ENCODE data around the gene PCDHA10. TPM values are rescaled to one million over a fixed set of nuclear protein-coding genes. Genes with fewer than 3 reads are reported as not detected.
"Not testable (repeated sequence)": the region's sequence is repeated elsewhere in the genome, so short reads cannot be mapped to it uniquely, and the experiment has no call there.

PCDHA10 gene, protein sequence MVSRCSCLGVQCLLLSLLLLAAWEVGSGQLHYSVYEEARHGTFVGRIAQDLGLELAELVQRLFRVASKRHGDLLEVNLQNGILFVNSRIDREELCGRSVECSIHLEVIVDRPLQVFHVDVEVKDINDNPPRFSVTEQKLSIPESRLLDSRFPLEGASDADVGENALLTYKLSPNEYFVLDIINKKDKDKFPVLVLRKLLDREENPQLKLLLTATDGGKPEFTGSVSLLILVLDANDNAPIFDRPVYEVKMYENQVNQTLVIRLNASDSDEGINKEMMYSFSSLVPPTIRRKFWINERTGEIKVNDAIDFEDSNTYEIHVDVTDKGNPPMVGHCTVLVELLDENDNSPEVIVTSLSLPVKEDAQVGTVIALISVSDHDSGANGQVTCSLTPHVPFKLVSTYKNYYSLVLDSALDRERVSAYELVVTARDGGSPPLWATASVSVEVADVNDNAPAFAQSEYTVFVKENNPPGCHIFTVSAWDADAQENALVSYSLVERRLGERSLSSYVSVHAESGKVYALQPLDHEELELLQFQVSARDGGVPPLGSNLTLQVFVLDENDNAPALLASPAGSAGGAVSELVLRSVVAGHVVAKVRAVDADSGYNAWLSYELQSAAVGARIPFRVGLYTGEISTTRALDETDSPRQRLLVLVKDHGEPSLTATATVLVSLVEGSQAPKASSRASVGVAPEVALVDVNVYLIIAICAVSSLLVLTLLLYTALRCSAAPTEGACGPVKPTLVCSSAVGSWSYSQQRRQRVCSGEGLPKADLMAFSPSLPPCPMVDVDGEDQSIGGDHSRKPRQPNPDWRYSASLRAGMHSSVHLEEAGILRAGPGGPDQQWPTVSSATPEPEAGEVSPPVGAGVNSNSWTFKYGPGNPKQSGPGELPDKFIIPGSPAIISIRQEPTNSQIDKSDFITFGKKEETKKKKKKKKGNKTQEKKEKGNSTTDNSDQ
- total RNA-seq, result not detected in 2 replicates

DNA sequence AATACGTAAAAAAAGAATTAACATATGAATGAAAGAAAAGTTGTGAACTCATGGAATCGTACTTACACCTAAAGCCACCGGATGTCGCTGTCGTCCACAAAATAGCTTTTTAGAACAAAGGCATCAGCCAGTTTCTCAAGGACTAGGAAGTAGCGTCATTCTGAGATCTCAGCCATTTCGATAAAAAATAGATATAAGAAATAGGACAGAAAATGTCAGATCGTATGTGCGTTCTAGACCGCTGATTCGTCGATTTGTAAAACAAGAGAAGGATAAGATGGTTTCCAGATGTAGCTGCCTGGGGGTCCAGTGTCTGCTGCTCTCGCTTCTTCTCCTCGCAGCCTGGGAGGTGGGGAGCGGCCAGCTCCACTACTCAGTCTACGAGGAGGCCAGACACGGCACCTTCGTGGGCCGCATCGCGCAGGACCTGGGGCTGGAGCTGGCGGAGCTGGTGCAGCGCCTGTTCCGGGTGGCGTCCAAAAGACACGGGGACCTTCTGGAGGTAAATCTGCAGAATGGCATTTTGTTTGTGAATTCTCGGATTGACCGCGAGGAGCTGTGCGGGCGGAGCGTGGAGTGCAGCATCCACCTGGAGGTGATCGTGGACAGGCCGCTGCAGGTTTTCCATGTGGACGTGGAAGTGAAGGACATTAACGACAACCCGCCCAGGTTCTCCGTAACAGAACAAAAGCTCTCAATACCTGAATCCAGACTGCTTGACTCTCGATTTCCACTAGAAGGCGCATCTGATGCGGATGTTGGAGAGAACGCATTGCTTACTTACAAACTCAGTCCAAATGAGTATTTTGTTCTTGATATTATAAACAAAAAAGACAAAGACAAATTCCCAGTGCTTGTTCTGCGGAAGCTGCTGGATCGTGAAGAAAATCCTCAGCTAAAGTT, at the start of gene PCDHA10:
PCDHA10 (plus strand) TSS at position 126 of the 903 bp plus-strand sequence; CDS start at position 278, 152 bp downstream.
- Mint-ChIP-seq H3K4me1 (ENCODE audit: low read depth) (no peaks in the 10 kb centered on the region), H3K4me3 (no peak within 1 kb of the TSS), H3K27ac (no peak within 1 kb of the TSS), H3K36me3 (ENCODE audit: low read depth) (no peaks in the 10 kb centered on the region), H3K27me3 (ENCODE audit: insufficient read depth) (peaks cover 4% of the 10 kb centered on the region), H3K9me3 (peaks cover 29% of the 10 kb centered on the region)
- no peak for DNase-seq (ENCODE audit: low spot score)
- intact Hi-C loops (cut with micrococcal nuclease), result no loop called here

DNA sequence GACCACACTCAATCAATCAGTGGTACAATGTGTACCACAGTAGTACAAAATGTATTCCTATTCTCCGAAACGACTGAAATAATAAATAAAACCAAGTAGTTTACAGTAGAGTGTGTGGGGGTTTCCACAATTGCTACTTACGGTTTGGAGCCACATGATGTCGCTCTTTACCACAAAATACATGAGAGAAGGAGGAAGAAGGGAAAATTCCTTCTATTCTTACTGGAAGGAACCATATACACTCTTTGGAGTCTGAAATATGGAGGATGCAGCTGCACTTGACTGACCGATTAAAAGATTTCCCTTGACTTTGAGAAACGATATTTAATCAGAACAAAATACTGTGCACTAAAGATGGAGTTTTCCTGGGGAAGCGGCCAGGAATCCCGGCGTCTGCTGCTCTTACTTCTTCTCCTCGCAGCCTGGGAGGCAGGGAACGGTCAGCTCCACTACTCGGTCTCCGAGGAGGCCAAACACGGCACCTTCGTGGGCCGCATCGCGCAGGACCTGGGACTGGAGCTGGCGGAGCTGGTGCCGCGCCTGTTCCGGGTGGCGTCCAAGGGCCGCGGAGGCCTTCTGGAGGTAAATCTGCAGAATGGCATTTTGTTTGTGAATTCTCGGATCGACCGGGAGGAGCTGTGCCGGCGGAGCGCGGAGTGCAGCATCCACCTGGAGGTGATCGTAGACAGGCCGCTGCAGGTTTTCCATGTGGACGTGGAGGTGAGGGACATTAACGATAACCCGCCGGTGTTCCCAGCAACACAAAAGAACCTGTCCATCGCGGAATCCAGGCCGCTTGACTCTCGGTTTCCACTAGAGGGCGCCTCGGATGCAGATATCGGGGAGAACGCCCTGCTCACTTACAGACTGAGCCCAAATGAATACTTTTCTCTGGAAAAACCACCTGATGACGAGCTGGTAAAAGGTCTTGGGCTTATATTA, 48.6 kb upstream of the PCDHA10 start, which contains the start of gene PCDHA4:
PCDHA4 (plus strand) TSS at position 235 of the 942 bp plus-strand sequence.
- Mint-ChIP-seq H3K4me1 (ENCODE audit: low read depth) (no peaks in the 10 kb centered on the region), H3K9me3 (peaks cover 35% of the 10 kb centered on the region), H3K4me3 (no peak within 1 kb of the TSS), H3K36me3 (ENCODE audit: low read depth) (no peaks in the 10 kb centered on the region), H3K27me3 (ENCODE audit: insufficient read depth) (no peaks in the 10 kb centered on the region), H3K27ac (no peak within 1 kb of the TSS)
- no peak for DNase-seq (ENCODE audit: low spot score)
- intact Hi-C loops (cut with micrococcal nuclease), result no loop called here

- H3K27ac Mint-ChIP-seq; H3K27me3 Mint-ChIP-seq (ENCODE audit: insufficient read depth); H3K4me1 Mint-ChIP-seq (ENCODE audit: low read depth); H3K4me3 Mint-ChIP-seq; DNase-seq (ENCODE audit: low spot score); intact Hi-C loops (cut with micrococcal nuclease); H3K36me3 Mint-ChIP-seq (ENCODE audit: low read depth): not testable (repeated sequence)
- peaks cover 40% of the 10 kb centered on the region for H3K9me3 Mint-ChIP-seq
Measured at GRCh38 chr5:140808241-140808888, 47.3 kb upstream of the PCDHA10 start.

DNA sequence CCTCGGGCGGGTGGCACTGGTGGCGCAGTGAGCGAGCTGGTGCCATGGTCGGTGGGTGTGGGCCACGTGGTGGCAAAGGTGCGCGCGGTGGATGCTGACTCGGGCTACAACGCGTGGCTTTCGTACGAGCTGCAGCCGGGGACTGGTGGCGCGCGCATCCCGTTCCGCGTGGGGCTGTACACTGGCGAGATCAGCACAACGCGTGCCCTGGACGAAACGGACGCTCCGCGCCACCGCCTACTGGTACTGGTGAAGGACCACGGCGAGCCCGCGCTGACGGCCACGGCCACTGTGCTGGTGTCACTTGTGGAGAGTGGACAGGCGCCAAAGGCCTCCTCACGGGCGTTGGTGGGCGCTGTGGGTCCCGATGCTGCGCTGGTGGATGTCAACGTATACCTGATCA, 46.8 kb upstream of the PCDHA10 start:
- intact Hi-C loops (cut with micrococcal nuclease), result no loop called here
- no peak for DNase-seq (ENCODE audit: low spot score)
- Mint-ChIP-seq H3K27me3 (ENCODE audit: insufficient read depth) (no peaks in the 10 kb centered on the region), H3K4me3 (no peak overlapping the region), H3K27ac (no peak overlapping the region), H3K9me3 (peaks cover 35% of the 10 kb centered on the region), H3K4me1 (ENCODE audit: low read depth) (no peaks in the 10 kb centered on the region), H3K36me3 (ENCODE audit: low read depth) (no peaks in the 10 kb centered on the region)

- peaks cover 14% of the 10 kb centered on the region for H3K9me3 Mint-ChIP-seq
- no peak for DNase-seq (ENCODE audit: low spot score)
- no peak within 1 kb of the TSS for H3K27ac Mint-ChIP-seq
- H3K27me3 Mint-ChIP-seq (ENCODE audit: insufficient read depth), result no peaks in the 10 kb centered on the region
- H3K4me1 Mint-ChIP-seq (ENCODE audit: low read depth), result no peaks in the 10 kb centered on the region
- no peaks in the 10 kb centered on the region for H3K36me3 Mint-ChIP-seq (ENCODE audit: low read depth)
- intact Hi-C loops (cut with micrococcal nuclease), result no loop called here
- H3K4me3 Mint-ChIP-seq, result no peak within 1 kb of the TSS
Measured at GRCh38 chr5:140821375-140822280, 34.1 kb upstream of the PCDHA10 start, which contains the start of gene PCDHA5. Gene PCDHA5 (plus strand): TSS chr5:140821613.

DNA sequence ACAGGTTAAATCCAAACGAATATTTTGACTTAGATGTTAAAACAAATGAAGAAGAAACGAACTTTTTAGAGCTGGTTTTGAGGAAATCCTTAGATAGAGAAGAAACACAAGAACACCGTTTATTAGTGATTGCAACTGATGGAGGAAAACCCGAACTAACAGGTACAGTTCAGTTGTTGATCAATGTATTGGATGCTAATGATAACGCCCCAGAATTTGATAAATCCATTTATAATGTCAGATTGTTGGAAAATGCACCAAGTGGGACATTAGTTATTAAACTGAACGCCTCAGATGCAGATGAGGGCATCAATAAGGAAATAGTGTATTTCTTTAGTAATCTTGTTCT, 33.4 kb upstream of the PCDHA10 start:
- no peaks in the 10 kb centered on the region for H3K36me3 Mint-ChIP-seq (ENCODE audit: low read depth)
- no peak overlapping the region for H3K4me3 Mint-ChIP-seq
- no peak for DNase-seq (ENCODE audit: low spot score)
- no peaks in the 10 kb centered on the region for H3K4me1 Mint-ChIP-seq (ENCODE audit: low read depth)
- peaks cover 2% of the 10 kb centered on the region for H3K27me3 Mint-ChIP-seq (ENCODE audit: insufficient read depth)
- H3K27ac Mint-ChIP-seq, result no peak overlapping the region
- peaks cover 20% of the 10 kb centered on the region for H3K9me3 Mint-ChIP-seq
- intact Hi-C loops (cut with micrococcal nuclease), result no loop called here

GRCh38 chr5:140822969-140823368, 32.7 kb upstream of the PCDHA10 start:
- H3K4me1 Mint-ChIP-seq (ENCODE audit: low read depth); H3K27me3 Mint-ChIP-seq (ENCODE audit: insufficient read depth); H3K36me3 Mint-ChIP-seq (ENCODE audit: low read depth); intact Hi-C loops (cut with micrococcal nuclease); H3K4me3 Mint-ChIP-seq; DNase-seq (ENCODE audit: low spot score); H3K27ac Mint-ChIP-seq: not testable (repeated sequence)
- peaks cover 26% of the 10 kb centered on the region for H3K9me3 Mint-ChIP-seq

- Mint-ChIP-seq H3K9me3 (peaks cover 31% of the 10 kb centered on the region), H3K4me3 (no peak overlapping the region), H3K27ac (no peak overlapping the region)
Measured at GRCh38 chr5:140823475-140823874, 32.2 kb upstream of the PCDHA10 start.

GRCh38 chr5:140827704-140828361, 27.9 kb upstream of the PCDHA10 start, which contains the start of gene PCDHA6:
Gene PCDHA6 (plus strand): TSS chr5:140827960. CDS start chr5:140828092, 132 bp downstream.
- H3K4me1 Mint-ChIP-seq (ENCODE audit: low read depth), result no peaks in the 10 kb centered on the region
- peaks cover 2% of the 10 kb centered on the region for H3K36me3 Mint-ChIP-seq (ENCODE audit: low read depth)
- no peak within 1 kb of the TSS for H3K27ac Mint-ChIP-seq
- DNase-seq (ENCODE audit: low spot score), result no peak
- no peak within 1 kb of the TSS for H3K4me3 Mint-ChIP-seq
- intact Hi-C loops (cut with micrococcal nuclease), result no loop called here
- peaks cover 2% of the 10 kb centered on the region for H3K27me3 Mint-ChIP-seq (ENCODE audit: insufficient read depth)
- H3K9me3 Mint-ChIP-seq, result peaks cover 39% of the 10 kb centered on the region

More at GRCh38 chr5:140823475-140823874, 32.2 kb upstream of the PCDHA10 start:
- H3K27me3 Mint-ChIP-seq (ENCODE audit: insufficient read depth), result peaks cover 2% of the 10 kb centered on the region
- intact Hi-C loops (cut with micrococcal nuclease), result no loop called here
- no peaks in the 10 kb centered on the region for H3K4me1 Mint-ChIP-seq (ENCODE audit: low read depth)
- H3K36me3 Mint-ChIP-seq (ENCODE audit: low read depth), result peaks cover 2% of the 10 kb centered on the region
- DNase-seq (ENCODE audit: low spot score), result no peak

- no peaks in the 10 kb centered on the region for H3K4me1 Mint-ChIP-seq (ENCODE audit: low read depth)
- H3K4me3 Mint-ChIP-seq, result no peak overlapping the region
- H3K36me3 Mint-ChIP-seq (ENCODE audit: low read depth), result peaks cover 2% of the 10 kb centered on the region
- H3K27me3 Mint-ChIP-seq (ENCODE audit: insufficient read depth), result peaks cover 2% of the 10 kb centered on the region
- H3K27ac Mint-ChIP-seq, result no peak overlapping the region
- intact Hi-C loops (cut with micrococcal nuclease), result no loop called here
- DNase-seq (ENCODE audit: low spot score), result no peak
- H3K9me3 Mint-ChIP-seq, result peaks cover 43% of the 10 kb centered on the region
Measured at GRCh38 chr5:140828362-140828737, 27.3 kb upstream of the PCDHA10 start.

All from activated T-helper 1 cell treated with anti-CD3 and anti-CD28 coated beads, Interleukin-12 subunit alpha, Interleukin-12 subunit beta, Interleukin-2, Interleukin-4 antibody, amounts not matched to agents 30 ng/mL and 10 ng/mL and 1 ng/mL, durations not matched to agents 14 hours and 24 hours and 36 hours (primary cell).